ENCODE measurements around the gene MEGF11.

GRCh38 chr15:65867244-65867643, 386.3 kb downstream of the MEGF11 start:
- TF ChIP-seq TOX (CRISPR knock-in tag; IDR thresholded peaks at IDR 0.05; ENCODE audit: borderline replicate concordance): no peak
- TF ChIP-seq ARNTL (CRISPR knock-in tag; IDR thresholded peaks at IDR 0.05; ENCODE audit: borderline replicate concordance, low read depth): no peak
